Right cardiac atrium (tissue), 5 donors: ENCODE results near the gene TOR1AIP2. TPM values are rescaled to one million over a fixed set of nuclear protein-coding genes. Genes with fewer than 3 reads are reported as not detected.
"Not testable (repeated sequence)": the region's sequence is repeated elsewhere in the genome, so short reads cannot be mapped to it uniquely, and the experiment has no call there.

Source experiments
- ATAC-seq, 2 donors: fragments of 200-7000 bp; cut with Tn5 transposase; one replicate each; pipeline versions ENCODE4 v1.8.0 to v1.9.1; 2020; ENCODE audit warnings: moderate library complexity in 2 of 2, mild to moderate bottlenecking in 1 of 2
- DNase-seq, 3 donors: peaks; one replicate each; pipeline ENCODE4 v3.0.0-alpha.2; 2020
- H3K27ac ChIP-seq: one replicate; pipeline ENCODE4 v1.5.1; 2013; ENCODE audit warnings: mild to moderate bottlenecking, low read length, control low read depth, moderate library complexity
- H3K27me3 ChIP-seq: one replicate; pipeline ENCODE4 v1.6.1; 2013; ENCODE audit not compliant: control insufficient read depth, insufficient read depth
- H3K4me1 ChIP-seq: one replicate; pipeline ENCODE4 v1.6.1; 2013; ENCODE audit warnings: low read length; ENCODE audit not compliant: control insufficient read depth, insufficient read depth
- H3K4me3 ChIP-seq: one replicate; pipeline ENCODE4 v1.5.1; 2013; ENCODE audit warnings: low read length, control low read depth
- H3K9me3 ChIP-seq: one replicate; pipeline ENCODE4 v1.6.1; 2013; ENCODE audit warnings: low read length; ENCODE audit not compliant: control insufficient read depth
- WGBS: extraction: QIAGEN DNeasy Blood & Tissue Kit; methylation state at CpG from one replicate; pipeline ENCODE4 v1.1.7; 2013; 5-methylcytosine and 5-hydroxymethylcytosine counted together
- intact Hi-C, 4 donors: fragments of 100-400 bp; cut with DNase I; formaldehyde crosslinking; loops; one replicate each; pipeline versions ENCODE4 v1.11.0 to v1.14.0; 2022 to 2023
- polyA plus RNA-seq: library from polyadenylated mRNA; stranded (reverse); fragments of 200-250 nt; gene quantifications from one replicate; pipeline ENCODE4 v1.2.3, GENCODE V29; 2013
- total RNA-seq, 4 donors: library from RNA; stranded (reverse); fragmentation: NEBNext Ultra II Directional; extraction: Animal tissue kit (Norgen Biotek cat#: 25700); gene quantifications; one replicate each; pipeline ENCODE4 v1.2.1, GENCODE V29; 2021
- donor health status: healthy with polysubstance abuse.
- donor health status: DM: no; HTN: yes; CAD: no.
- donor health status: DM: no; HTN: no; CAD: no.
- donor health status: DM: no; HTN: yes; CAD: no; lungs with severe emphysema.
- donor health status: DM: yes; HTN: yes; CAD: no.

The TOR1AIP2 gene
- total and polyA plus RNA-seq, 5 donors: 11.0 to 52.2 (median 46.6) TPM

GRCh38 chr1:179855831-179856230 lies 21.8 kb downstream of the TOR1AIP2 start:
- H3K27me3 ChIP-seq, DNase-seq, H3K9me3 ChIP-seq, H3K27ac ChIP-seq, ATAC-seq, H3K4me1 ChIP-seq, H3K4me3 ChIP-seq, intact Hi-C loops: not testable (repeated sequence)
- WGBS: 95% methylated on average over 4 of the region's 4 CpGs

GRCh38 chr1:179853102-179853501 lies 24.5 kb downstream of the TOR1AIP2 start:
- Histone ChIP-seq H3K4me1 (peaks cover 2% of the 10 kb centered on the region), H3K9me3 (no peaks in the 10 kb centered on the region), H3K27me3 (no peaks in the 10 kb centered on the region), H3K27ac (no peak overlapping the region), H3K4me3 (no peak overlapping the region)
- 88% methylated on average over 1 of the region's 1 CpG for WGBS
- DNase-seq (no peak), ATAC-seq (no peak)
- intact Hi-C loops: no loop called here

GRCh38 chr1:179848233-179848632 lies 29.4 kb downstream of the TOR1AIP2 start:
- intact Hi-C loops: no loop called here

GRCh38 chr1:179840107-179840506 lies 37.5 kb downstream of the TOR1AIP2 start:
- Histone ChIP-seq H3K27me3 (no peaks in the 10 kb centered on the region), H3K27ac (no peak overlapping the region), H3K4me3 (no peak overlapping the region), H3K9me3 (no peaks in the 10 kb centered on the region), H3K4me1 (no peaks in the 10 kb centered on the region)
- WGBS: 84% methylated on average over 3 of the region's 3 CpGs
- intact Hi-C loops: no loop called here
- ATAC-seq (no peak), DNase-seq (no peak)

More at GRCh38 chr1:179848233-179848632, 29.4 kb downstream of the TOR1AIP2 start:
- peaks cover 2% of the 10 kb centered on the region for H3K4me1 ChIP-seq
- no peak for DNase-seq
- H3K27me3 ChIP-seq: no peaks in the 10 kb centered on the region
- ATAC-seq: no peak
- no peaks in the 10 kb centered on the region for H3K9me3 ChIP-seq
- H3K27ac ChIP-seq: no peak overlapping the region
- H3K4me3 ChIP-seq: no peak overlapping the region
- 92% methylated on average over 3 of the region's 3 CpGs for WGBS

GRCh38 chr1:179836686-179837445 lies 40.7 kb downstream of the TOR1AIP2 start:
- DNase-seq, H3K9me3 ChIP-seq, H3K27me3 ChIP-seq, intact Hi-C loops, H3K4me1 ChIP-seq, H3K4me3 ChIP-seq, H3K27ac ChIP-seq, ATAC-seq: not testable (repeated sequence)
- 96% methylated on average over 38 of the region's 38 CpGs for WGBS

- ATAC-seq (no peak), DNase-seq (no peak)
- no peaks in the 10 kb centered on the region for H3K4me1 ChIP-seq
- H3K27me3 ChIP-seq: no peaks in the 10 kb centered on the region
- 78% methylated on average over 9 of the region's 9 CpGs for WGBS
- H3K4me3 ChIP-seq: no peak overlapping the region
- no peak overlapping the region for H3K27ac ChIP-seq
- intact Hi-C loops: no loop called here
- no peaks in the 10 kb centered on the region for H3K9me3 ChIP-seq
These were observed 45.5 kb downstream of the TOR1AIP2 start for GRCh38 chr1:179831852-179832699.

- H3K4me3 ChIP-seq: no peak overlapping the region
- H3K4me1 ChIP-seq: no peaks in the 10 kb centered on the region
- no peaks in the 10 kb centered on the region for H3K9me3 ChIP-seq
- H3K27me3 ChIP-seq: no peaks in the 10 kb centered on the region
- no peak for DNase-seq
- no peak overlapping the region for H3K27ac ChIP-seq
- ATAC-seq: no peak
- WGBS: 75% methylated on average over 3 of the region's 3 CpGs
- intact Hi-C loops: no loop called here
These were observed 46.4 kb downstream of the TOR1AIP2 start for GRCh38 chr1:179831225-179831624.

- H3K4me1 ChIP-seq: no peaks in the 10 kb centered on the region
- no peak overlapping the region for H3K4me3 ChIP-seq
- 88% methylated on average over 9 of the region's 9 CpGs for WGBS
- ATAC-seq (no peak), DNase-seq (no peak)
- no peaks in the 10 kb centered on the region for H3K9me3 ChIP-seq
- H3K27me3 ChIP-seq: no peaks in the 10 kb centered on the region
- intact Hi-C loops: no loop called here
- H3K27ac ChIP-seq: no peak overlapping the region
These were observed 49.0 kb downstream of the TOR1AIP2 start for GRCh38 chr1:179828554-179829110.

GRCh38 chr1:179826626-179827280 lies 50.9 kb downstream of the TOR1AIP2 start:
- Histone ChIP-seq H3K9me3 (no peaks in the 10 kb centered on the region), H3K4me3 (no peak overlapping the region), H3K27ac (no peak overlapping the region), H3K27me3 (no peaks in the 10 kb centered on the region), H3K4me1 (no peaks in the 10 kb centered on the region)
- intact Hi-C loops: no loop called here
- WGBS: 82% methylated on average over 7 of the region's 7 CpGs
- no peak for DNase-seq
- ATAC-seq: no peak

- intact Hi-C loops: no loop called here
- Histone ChIP-seq H3K4me1 (no peaks in the 10 kb centered on the region), H3K27me3 (no peaks in the 10 kb centered on the region), H3K4me3 (no peak overlapping the region), H3K9me3 (no peaks in the 10 kb centered on the region), H3K27ac (no peak overlapping the region)
- ATAC-seq (peak in 1 of 2 donors; percentile 22), DNase-seq (no peak)
- WGBS: 82% methylated on average over 13 of the region's 13 CpGs
These were observed 51.7 kb downstream of the TOR1AIP2 start for GRCh38 chr1:179825798-179826460.
